Fibroblast of peridontal ligament (primary cell): ENCODE results near the gene MYO15B.

Source experiments
- DNase-seq: peaks from one replicate; pipeline ENCODE4 v3.0.0-alpha.2; 2010; ENCODE audit errors: extremely low read depth

Gene MYO15B

GRCh38 chr17:75639327-75639726 is 51.7 kb downstream of the MYO15B start:
- DNase-seq, result no peak

GRCh38 chr17:75639771-75640555 is 52.4 kb downstream of the MYO15B start:
- no peak for DNase-seq

- DNase-seq, result no peak
Observed at GRCh38 chr17:75640556-75641119, 53.0 kb downstream of the MYO15B start.

- no peak for DNase-seq
Observed at GRCh38 chr17:75641343-75641742, 53.7 kb downstream of the MYO15B start.

GRCh38 chr17:75642182-75642783 is 54.7 kb downstream of the MYO15B start:
- no peak for DNase-seq

- no peak for DNase-seq
Observed at GRCh38 chr17:75642784-75643642, 55.4 kb downstream of the MYO15B start.

GRCh38 chr17:75643643-75644017 is 56.0 kb downstream of the MYO15B start:
- DNase-seq, result no peak

- no peak for DNase-seq
Observed at GRCh38 chr17:75645501-75645888, 57.9 kb downstream of the MYO15B start.

GRCh38 chr17:75645889-75646637 is 58.5 kb downstream of the MYO15B start:
- DNase-seq, result no peak

- DNase-seq, result no peak
Observed at GRCh38 chr17:75646638-75646992, 59.0 kb downstream of the MYO15B start.

- no peak for DNase-seq
Observed at GRCh38 chr17:75647061-75647460, 59.5 kb downstream of the MYO15B start.

GRCh38 chr17:75647921-75648320 is 60.3 kb downstream of the MYO15B start:
- DNase-seq, result no peak

GRCh38 chr17:75649687-75650086 is 62.1 kb downstream of the MYO15B start:
- DNase-seq, result no peak

GRCh38 chr17:75650874-75651273 is 63.3 kb downstream of the MYO15B start:
- DNase-seq, result no peak

- no peak for DNase-seq
Observed at GRCh38 chr17:75652341-75652740, 64.7 kb downstream of the MYO15B start.

- peak; percentile 20 for DNase-seq
Observed at GRCh38 chr17:75652934-75653549, 65.4 kb downstream of the MYO15B start.

- peak; percentile 9 for DNase-seq
Observed at GRCh38 chr17:75654176-75654575, 66.6 kb downstream of the MYO15B start.

- DNase-seq, result no peak
Observed at GRCh38 chr17:75658237-75658636, 70.6 kb downstream of the MYO15B start.

GRCh38 chr17:75661531-75661930 is 73.9 kb downstream of the MYO15B start:
- no peak for DNase-seq

- DNase-seq, result no peak
Observed at GRCh38 chr17:75662511-75662910, 74.9 kb downstream of the MYO15B start.

GRCh38 chr17:75664099-75664549 is 76.5 kb downstream of the MYO15B start:
- DNase-seq, result no peak
